ENCODE data around the gene TBC1D14. TPM values are rescaled to one million over a fixed set of nuclear protein-coding genes. Genes with fewer than 3 reads are reported as not detected.

Gene TBC1D14
- total and polyA plus RNA-seq, 10 of the 15 experiments (the other 5 are each of a cell fraction or from before 2014, with no cell fraction given) = 0.87 to 39.3 (median 30.1) TPM

DNA sequence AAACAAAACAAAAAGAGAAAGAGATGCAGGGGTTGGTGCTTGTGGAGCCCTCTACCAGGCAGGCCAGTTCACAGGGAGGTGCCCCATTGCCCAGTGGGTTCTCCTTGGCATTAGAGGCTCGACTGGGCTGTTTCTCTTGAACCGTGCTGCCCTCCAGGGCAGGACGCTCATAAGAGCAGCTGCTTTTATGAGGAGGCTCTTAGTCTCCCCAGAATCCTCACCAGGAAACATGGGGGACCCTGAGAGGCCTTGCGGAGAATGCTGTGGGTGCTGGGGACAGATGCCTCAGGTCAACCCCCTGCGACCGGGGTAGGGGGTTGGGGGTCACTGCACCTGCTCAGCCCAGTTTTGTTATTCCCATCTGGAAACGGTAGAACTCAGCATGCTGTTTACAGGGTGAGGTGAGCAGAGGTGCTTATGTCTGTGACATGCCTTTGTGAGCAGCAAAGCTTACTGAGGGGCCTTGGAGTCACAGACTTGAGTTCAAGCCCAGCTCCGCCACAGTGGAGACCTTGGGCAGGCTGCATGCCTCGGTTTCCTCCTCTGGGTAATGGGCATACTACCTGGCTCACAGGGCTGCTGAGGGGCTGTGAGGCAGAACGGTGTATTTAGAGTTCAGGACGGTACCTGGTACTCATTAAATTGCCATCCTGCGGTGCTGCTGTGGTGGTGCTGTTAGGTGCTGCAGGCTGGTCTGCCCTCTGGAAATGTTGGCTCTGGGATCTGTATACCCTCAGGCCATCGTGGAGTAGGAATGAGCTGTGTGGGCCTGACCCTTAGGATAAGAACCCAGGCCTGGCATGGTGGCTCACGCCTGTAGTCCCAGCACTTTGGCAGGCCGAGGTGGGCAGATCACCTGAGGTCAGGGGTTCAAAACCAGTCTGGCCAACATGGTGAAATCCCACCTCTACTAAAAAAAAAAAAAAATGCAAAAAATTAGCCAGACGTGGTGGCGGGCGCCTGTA lies 5.7 kb downstream of the TBC1D14 start:
- no peak overlapping the region for H3K27ac ChIP-seq (ENCODE audit: control insufficient read depth, insufficient read depth)
- BruUV-seq (replicated peaks) = no TSS peak
- POLR2A ChIA-PET = interaction anchor here (0.6 to 0.9 kb wide), 3 partner anchors 22 to 78 kb away, joined by 3 read pairs; no protein-coding TSS in a partner anchor
- H3K4me2 ChIP-seq (ENCODE audit: control insufficient read depth, insufficient read depth) = no peak overlapping the region
- no peaks in the 10 kb centered on the region for H3K9me3 ChIP-seq (replicated peaks; ENCODE audit: control insufficient read depth, insufficient read depth, low read length)
- in situ Hi-C loops (cut with MboI) (no loop called here), intact Hi-C loops (cut with micrococcal nuclease; ENCODE audit: unreplicated experiment) (no loop called here)
- RAD21 ChIA-PET (ENCODE audit: unreplicated experiment) = interaction anchor here (0.9 kb wide), 1 partner anchor 41 kb away, joined by 3 read pairs; no protein-coding TSS in a partner anchor
- H3K36me3 ChIP-seq (ENCODE audit: control insufficient read depth in 2 of 2, insufficient read depth in 2 of 2, low read length in 1 of 2) = no peaks in the 10 kb centered on the region
- no peak for FAIRE-seq
- no peak for DNase-seq (ENCODE audit: low read depth, low spot score)
- WGBS (ENCODE audit: insufficient coverage, insufficient replicate concordance, low lambda C conversion rate, missing lambda C conversion rate) = 92% methylated on average over 18 of the region's 18 CpGs
- no peak overlapping the region for H2AFZ ChIP-seq (ENCODE audit: control insufficient read depth, low read depth, low read length)
- no peak for ATAC-seq
- H3K4me1 ChIP-seq (ENCODE audit: control insufficient read depth, insufficient read depth, low read length) = peaks cover 32% of the 10 kb centered on the region
- H3K4me3 ChIP-seq = no peak overlapping the region
- TF ChIP-seq SREBF1 (IDR thresholded peaks at IDR 0.05; ENCODE audit: low read length) (no peak), TAF1 (IDR thresholded peaks at IDR 0.05; ENCODE audit: borderline replicate concordance, low read depth, low read length) (no peak), CEBPZ (IDR thresholded peaks at IDR 0.05; ENCODE audit: low read depth, low read length) (no peak), ASH2L (IDR thresholded peaks at IDR 0.05; ENCODE audit: borderline replicate concordance, low read depth) (no peak), LARP7 (IDR thresholded peaks at IDR 0.05) (no peak), TCF7 (IDR thresholded peaks at IDR 0.05; ENCODE audit: borderline replicate concordance) (no peak), NR2F1 (conservative IDR thresholded peaks at IDR 0.05) (no peak), BCL11A (IDR thresholded peaks at IDR 0.05; ENCODE audit: low read depth, low read length) (no peak), BACH1 (IDR thresholded peaks at IDR 0.05; ENCODE audit: borderline replicate concordance) (no peak), MXI1 (IDR thresholded peaks at IDR 0.05; ENCODE audit: low read depth, low read length) (no peak), BMI1 (IDR thresholded peaks at IDR 0.05; ENCODE audit: borderline replicate concordance) (no peak), ZNF207 (IDR thresholded peaks at IDR 0.05; ENCODE audit: borderline replicate concordance) (no peak), IKZF1 (conservative IDR thresholded peaks at IDR 0.05) (no peak), POLR2AphosphoS2 (IDR thresholded peaks at IDR 0.05; ENCODE audit: low read depth, low read length) (no peak), NFYA (IDR thresholded peaks at IDR 0.05; ENCODE audit: borderline replicate concordance, low read depth, low read length) (no peak), PAX8 (IDR thresholded peaks at IDR 0.05) (no peak), PAX5 (IDR thresholded peaks at IDR 0.05; ENCODE audit: borderline replicate concordance, low read depth, low read length) (no peak), NFIC (IDR thresholded peaks at IDR 0.05; ENCODE audit: low read depth, low read length) (no peak), SPI1 (IDR thresholded peaks at IDR 0.05; ENCODE audit: borderline replicate concordance, insufficient read depth, low read depth, low read length) (no peak)
- TF ChIP-seq, protein P1, sequence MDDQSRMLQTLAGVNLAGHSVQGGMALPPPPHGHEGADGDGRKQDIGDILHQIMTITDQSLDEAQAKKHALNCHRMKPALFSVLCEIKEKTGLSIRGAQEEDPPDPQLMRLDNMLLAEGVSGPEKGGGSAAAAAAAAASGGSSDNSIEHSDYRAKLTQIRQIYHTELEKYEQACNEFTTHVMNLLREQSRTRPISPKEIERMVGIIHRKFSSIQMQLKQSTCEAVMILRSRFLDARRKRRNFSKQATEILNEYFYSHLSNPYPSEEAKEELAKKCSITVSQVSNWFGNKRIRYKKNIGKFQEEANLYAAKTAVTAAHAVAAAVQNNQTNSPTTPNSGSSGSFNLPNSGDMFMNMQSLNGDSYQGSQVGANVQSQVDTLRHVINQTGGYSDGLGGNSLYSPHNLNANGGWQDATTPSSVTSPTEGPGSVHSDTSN (IDR thresholded peaks at IDR 0.05; ENCODE audit: insufficient replicate concordance, low read depth, low read length) = no peak
- CTCF ChIA-PET = no interaction called here
- H3K9ac ChIP-seq (ENCODE audit: control insufficient read depth, insufficient read depth, low read length) = no peak overlapping the region
- SMC1A ChIA-PET (ENCODE audit: uncharacterized antibody, unreplicated experiment) = no interaction called here
- H3K79me2 ChIP-seq (ENCODE audit: control insufficient read depth, insufficient read depth, low read length) = peaks cover 21% of the 10 kb centered on the region
- no peaks in the 10 kb centered on the region for H3K27me3 ChIP-seq (replicated peaks in 1 of 2; ENCODE audit: control insufficient read depth in 2 of 2, insufficient read depth in 2 of 2, low read length in 1 of 2)
- H4K20me1 ChIP-seq (ENCODE audit: control insufficient read depth, insufficient read depth) = no peaks in the 10 kb centered on the region
